Measurements from ENCODE around the gene ERBB4.
"Not testable (repeated sequence)": the region's sequence is repeated elsewhere in the genome, so short reads cannot be mapped to it uniquely, and the experiment has no call there.

Gene ERBB4

GRCh38 chr2:211721874-211722273, 816.7 kb downstream of the ERBB4 start:
- not testable (repeated sequence) for DNase-seq (ENCODE audit: low read depth)

GRCh38 chr2:211709389-211709788, 829.2 kb downstream of the ERBB4 start:
- DNase-seq (ENCODE audit: low read depth), result no peak

GRCh38 chr2:211692689-211693088, 845.9 kb downstream of the ERBB4 start:
- DNase-seq (ENCODE audit: low read depth), result no peak

- no peak for DNase-seq (ENCODE audit: low read depth)
Measured at GRCh38 chr2:211690736-211691135, 847.9 kb downstream of the ERBB4 start.

- DNase-seq (ENCODE audit: low read depth), result no peak
Measured at GRCh38 chr2:211688196-211688595, 850.4 kb downstream of the ERBB4 start.

- DNase-seq (ENCODE audit: low read depth), result no peak
Measured at GRCh38 chr2:211674715-211675114, 863.9 kb downstream of the ERBB4 start.

- no peak for DNase-seq (ENCODE audit: low read depth)
Measured at GRCh38 chr2:211673133-211673905, 865.3 kb downstream of the ERBB4 start.

GRCh38 chr2:211671977-211672376, 866.6 kb downstream of the ERBB4 start:
- DNase-seq (ENCODE audit: low read depth), result no peak

GRCh38 chr2:211665299-211665698, 873.3 kb downstream of the ERBB4 start:
- no peak for DNase-seq (ENCODE audit: low read depth)

- no peak for DNase-seq (ENCODE audit: low read depth)
Measured at GRCh38 chr2:211664321-211664720, 874.3 kb downstream of the ERBB4 start.

- DNase-seq (ENCODE audit: low read depth), result no peak
Measured at GRCh38 chr2:211654211-211654780, 884.3 kb downstream of the ERBB4 start.

- DNase-seq (ENCODE audit: low read depth), result no peak
Measured at GRCh38 chr2:211652327-211652726, 886.3 kb downstream of the ERBB4 start.

- no peak for DNase-seq (ENCODE audit: low read depth)
Measured at GRCh38 chr2:211649331-211649730, 889.3 kb downstream of the ERBB4 start.

- DNase-seq (ENCODE audit: low read depth), result no peak
Measured at GRCh38 chr2:211631503-211631902, 907.1 kb downstream of the ERBB4 start.

GRCh38 chr2:211623096-211623495, 915.5 kb downstream of the ERBB4 start:
- DNase-seq (ENCODE audit: low read depth), result no peak

- no peak for DNase-seq (ENCODE audit: low read depth)
Measured at GRCh38 chr2:211620986-211621385, 917.6 kb downstream of the ERBB4 start.

GRCh38 chr2:211617803-211618202, 920.8 kb downstream of the ERBB4 start:
- DNase-seq (ENCODE audit: low read depth), result no peak

- DNase-seq (ENCODE audit: low read depth), result no peak
Measured at GRCh38 chr2:211611621-211612020, 927.0 kb downstream of the ERBB4 start.

GRCh38 chr2:211611061-211611518, 927.5 kb downstream of the ERBB4 start:
- DNase-seq (ENCODE audit: low read depth), result no peak

- no peak for DNase-seq (ENCODE audit: low read depth)
Measured at GRCh38 chr2:211609127-211609526, 929.5 kb downstream of the ERBB4 start.

GRCh38 chr2:211599146-211599545, 939.5 kb downstream of the ERBB4 start:
- no peak for DNase-seq (ENCODE audit: low read depth)

- DNase-seq (ENCODE audit: low read depth), result no peak
Measured at GRCh38 chr2:211598238-211598637, 940.4 kb downstream of the ERBB4 start.

GRCh38 chr2:211592006-211592405, 946.6 kb downstream of the ERBB4 start:
- not testable (repeated sequence) for DNase-seq (ENCODE audit: low read depth)

- DNase-seq (ENCODE audit: low read depth), result no peak
Measured at GRCh38 chr2:211591426-211591825, 947.2 kb downstream of the ERBB4 start.
